ENCODE results near the gene LHFPL6.

Gene LHFPL6

GRCh38 chr13:39503048-39503447 lies 99.9 kb downstream of the LHFPL6 start:
- Mint-ChIP-seq H3K4me1 (no peaks in the 10 kb centered on the region), H3K9me3 (no peaks in the 10 kb centered on the region), H3K27ac (no peak overlapping the region), H3K27me3 (no peaks in the 10 kb centered on the region), H3K36me3 (no peaks in the 10 kb centered on the region), H3K4me3 (no peak overlapping the region)
- ATAC-seq (replicated peaks) (no peak), DNase-seq (no peak)

DNA sequence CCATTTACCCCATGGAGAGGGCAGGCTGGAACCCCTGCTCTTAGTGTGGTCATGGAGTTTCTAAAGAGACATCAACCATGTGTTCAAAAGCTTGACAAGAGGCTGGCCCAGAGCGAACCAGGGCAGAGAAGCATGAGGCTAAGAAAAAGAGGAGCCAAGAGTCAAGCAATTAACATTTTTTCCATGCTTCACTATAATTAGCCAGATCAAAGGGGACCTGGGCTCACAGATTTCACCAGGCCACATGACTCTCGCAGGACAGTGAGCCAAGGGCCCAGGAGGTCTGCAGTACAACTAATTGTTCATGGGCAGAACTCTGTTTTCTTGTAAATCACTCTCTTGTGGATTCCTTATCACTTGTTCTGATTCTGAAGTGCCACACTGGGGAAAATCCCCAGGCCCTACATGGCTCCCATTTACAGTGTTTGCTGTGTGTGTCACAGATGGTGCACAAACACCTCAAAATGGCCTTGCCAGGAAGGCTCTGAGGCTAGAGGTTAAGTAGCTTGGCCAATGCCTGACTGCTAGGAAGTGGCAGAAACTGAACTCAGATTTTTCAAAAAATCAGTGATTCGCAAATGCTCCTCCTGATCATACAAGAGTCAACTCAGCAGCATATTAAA lies 101.2 kb downstream of the LHFPL6 start:
- Mint-ChIP-seq H3K9me3 (no peaks in the 10 kb centered on the region), H3K27ac (no peak overlapping the region), H3K27me3 (no peaks in the 10 kb centered on the region), H3K36me3 (no peaks in the 10 kb centered on the region), H3K4me1 (no peaks in the 10 kb centered on the region), H3K4me3 (no peak overlapping the region)
- DNase-seq (no peak), ATAC-seq (replicated peaks) (no peak)

GRCh38 chr13:39499604-39500003 lies 103.4 kb downstream of the LHFPL6 start:
- H3K27me3 Mint-ChIP-seq, result no peaks in the 10 kb centered on the region
- H3K4me1 Mint-ChIP-seq, result no peaks in the 10 kb centered on the region
- no peak overlapping the region for H3K4me3 Mint-ChIP-seq
- no peak overlapping the region for H3K27ac Mint-ChIP-seq
- no peak for ATAC-seq (replicated peaks)
- H3K36me3 Mint-ChIP-seq, result no peaks in the 10 kb centered on the region
- DNase-seq, result no peak
- H3K9me3 Mint-ChIP-seq, result no peaks in the 10 kb centered on the region

GRCh38 chr13:39498471-39499114 lies 104.4 kb downstream of the LHFPL6 start:
- Mint-ChIP-seq H3K4me1 (no peaks in the 10 kb centered on the region), H3K9me3 (no peaks in the 10 kb centered on the region), H3K36me3 (no peaks in the 10 kb centered on the region), H3K4me3 (no peak overlapping the region), H3K27me3 (no peaks in the 10 kb centered on the region), H3K27ac (no peak overlapping the region)
- DNase-seq, result no peak
- no peak for ATAC-seq (replicated peaks)

DNA sequence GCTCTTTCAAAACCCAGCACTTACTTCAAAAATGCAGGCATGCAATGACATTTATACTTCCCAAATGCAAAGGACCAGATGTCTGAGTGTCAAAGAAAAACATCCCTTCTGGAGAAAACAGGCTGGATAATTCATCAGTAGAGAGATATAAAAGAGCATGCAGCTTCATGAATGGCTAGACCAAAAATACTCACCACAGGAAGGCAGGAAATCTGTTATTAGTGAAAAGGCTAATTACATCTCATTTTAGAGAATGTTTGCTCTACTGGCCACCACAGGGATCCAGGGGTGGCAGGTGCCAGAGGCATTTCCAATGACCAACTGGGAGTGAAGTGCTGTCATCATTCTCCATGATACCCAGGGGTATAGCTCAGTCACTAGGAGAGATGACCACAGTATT lies 106.5 kb downstream of the LHFPL6 start:
- no peak for DNase-seq
- no peak for ATAC-seq (replicated peaks)
- no peaks in the 10 kb centered on the region for H3K36me3 Mint-ChIP-seq
- H3K4me1 Mint-ChIP-seq, result no peaks in the 10 kb centered on the region
- no peak overlapping the region for H3K4me3 Mint-ChIP-seq
- no peaks in the 10 kb centered on the region for H3K27me3 Mint-ChIP-seq
- H3K9me3 Mint-ChIP-seq, result no peaks in the 10 kb centered on the region
- no peak overlapping the region for H3K27ac Mint-ChIP-seq

- H3K36me3 Mint-ChIP-seq, result no peaks in the 10 kb centered on the region
- H3K4me3 Mint-ChIP-seq, result no peak overlapping the region
- H3K4me1 Mint-ChIP-seq, result no peaks in the 10 kb centered on the region
- H3K27ac Mint-ChIP-seq, result no peak overlapping the region
- H3K27me3 Mint-ChIP-seq, result no peaks in the 10 kb centered on the region
- DNase-seq (no peak), ATAC-seq (replicated peaks) (no peak)
- H3K9me3 Mint-ChIP-seq, result no peaks in the 10 kb centered on the region
Measured at GRCh38 chr13:39494633-39495032, 108.4 kb downstream of the LHFPL6 start.

- H3K4me1 Mint-ChIP-seq, result no peaks in the 10 kb centered on the region
- H3K36me3 Mint-ChIP-seq, result no peaks in the 10 kb centered on the region
- no peaks in the 10 kb centered on the region for H3K9me3 Mint-ChIP-seq
- ATAC-seq (replicated peaks), result no peak
- no peak overlapping the region for H3K4me3 Mint-ChIP-seq
- no peak for DNase-seq
- H3K27ac Mint-ChIP-seq, result no peak overlapping the region
- H3K27me3 Mint-ChIP-seq, result no peaks in the 10 kb centered on the region
Measured at GRCh38 chr13:39494006-39494405, 109.0 kb downstream of the LHFPL6 start.

DNA sequence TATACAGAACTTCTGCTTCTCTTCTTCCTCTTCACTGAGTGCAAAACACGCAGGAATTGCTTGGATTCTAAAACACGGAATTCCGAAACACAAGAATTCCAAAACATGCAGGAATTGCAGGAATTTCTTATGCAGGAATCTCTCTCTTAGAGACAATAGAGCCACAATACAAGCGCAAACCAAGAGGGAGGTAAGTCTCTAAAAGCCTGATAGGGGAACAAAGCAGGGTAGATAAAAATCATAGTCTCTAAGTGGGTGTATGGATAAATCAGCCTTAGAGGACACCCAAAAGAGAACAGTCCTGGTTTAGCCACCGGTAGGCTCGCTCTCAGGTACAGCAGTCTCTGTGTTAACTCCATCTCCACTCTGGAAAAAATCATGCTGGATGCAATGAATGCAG lies 112.9 kb downstream of the LHFPL6 start:
- no peaks in the 10 kb centered on the region for H3K9me3 Mint-ChIP-seq
- DNase-seq, result no peak
- no peak for ATAC-seq (replicated peaks)
- H3K36me3 Mint-ChIP-seq, result no peaks in the 10 kb centered on the region
- no peaks in the 10 kb centered on the region for H3K27me3 Mint-ChIP-seq
- no peak overlapping the region for H3K27ac Mint-ChIP-seq
- H3K4me3 Mint-ChIP-seq, result no peak overlapping the region
- no peaks in the 10 kb centered on the region for H3K4me1 Mint-ChIP-seq

- no peaks in the 10 kb centered on the region for H3K4me1 Mint-ChIP-seq
Measured at GRCh38 chr13:39486758-39487157, 116.2 kb downstream of the LHFPL6 start.

DNA sequence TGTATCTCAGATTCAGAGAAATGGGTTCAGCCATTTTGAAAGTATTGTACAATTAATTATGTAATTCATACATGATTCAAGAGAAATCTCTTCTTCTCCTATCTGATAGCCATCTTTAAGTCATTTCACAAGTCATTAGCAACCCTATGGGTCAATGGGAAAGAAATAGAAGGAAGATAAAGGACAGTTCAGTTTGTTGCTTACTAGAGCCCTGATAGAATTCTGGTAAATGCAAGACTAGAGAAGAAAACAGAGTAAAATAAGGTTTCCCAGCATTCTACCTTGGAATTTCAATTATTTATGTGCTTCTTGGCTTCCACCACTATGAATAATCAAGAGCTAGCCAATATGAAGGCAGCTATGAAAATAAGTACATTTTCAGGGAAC lies 117.7 kb downstream of the LHFPL6 start:
- Mint-ChIP-seq H3K4me3 (no peak overlapping the region), H3K4me1 (no peaks in the 10 kb centered on the region), H3K27ac (no peak overlapping the region), H3K27me3 (no peaks in the 10 kb centered on the region), H3K9me3 (no peaks in the 10 kb centered on the region), H3K36me3 (no peaks in the 10 kb centered on the region)
- DNase-seq, result no peak
- ATAC-seq (replicated peaks), result no peak

More at GRCh38 chr13:39486758-39487157, 116.2 kb downstream of the LHFPL6 start:
- H3K27ac Mint-ChIP-seq, result no peak overlapping the region
- ATAC-seq (replicated peaks), result no peak
- no peaks in the 10 kb centered on the region for H3K36me3 Mint-ChIP-seq
- DNase-seq, result no peak
- no peak overlapping the region for H3K4me3 Mint-ChIP-seq
- no peaks in the 10 kb centered on the region for H3K27me3 Mint-ChIP-seq
- H3K9me3 Mint-ChIP-seq, result no peaks in the 10 kb centered on the region

DNA sequence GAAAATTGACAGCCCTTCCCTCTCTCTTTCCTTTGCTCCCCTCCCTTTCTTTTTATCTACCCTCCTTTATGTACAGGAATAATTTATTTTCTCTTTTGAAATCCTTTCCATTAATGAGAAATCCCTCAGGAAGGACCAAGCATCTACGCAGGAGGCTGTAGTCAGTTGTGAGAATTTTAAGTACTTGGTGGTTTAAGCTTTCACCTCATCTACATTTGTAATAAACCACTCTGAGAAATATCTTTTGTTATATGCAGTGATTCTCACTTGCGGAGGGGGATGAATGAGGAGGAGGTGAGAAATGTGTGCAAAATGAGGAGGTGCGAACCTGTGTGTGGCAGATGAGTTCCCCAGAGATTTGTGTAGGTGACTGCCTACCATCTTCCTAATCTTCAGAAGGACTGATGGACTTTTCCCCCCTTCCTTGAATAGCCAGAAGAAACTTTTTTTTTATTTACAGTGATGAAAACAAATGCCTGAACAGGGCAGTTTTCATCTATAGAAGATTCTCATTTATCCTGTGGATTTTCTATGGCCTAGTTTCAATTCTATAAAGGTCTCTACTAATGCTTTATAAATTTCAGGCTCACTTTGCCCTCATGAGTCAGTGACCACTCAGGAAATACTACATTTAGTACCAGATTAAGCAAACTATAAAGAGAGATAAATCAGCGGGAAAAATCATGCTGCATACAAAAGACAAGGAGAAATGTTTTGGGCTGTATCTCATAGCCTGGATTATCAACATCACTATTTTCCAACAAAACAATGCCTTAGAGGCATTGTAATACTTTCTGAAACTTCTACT lies 118.3 kb downstream of the LHFPL6 start:
- Mint-ChIP-seq H3K4me3 (no peak overlapping the region), H3K27ac (no peak overlapping the region), H3K36me3 (no peaks in the 10 kb centered on the region), H3K27me3 (no peaks in the 10 kb centered on the region), H3K4me1 (no peaks in the 10 kb centered on the region), H3K9me3 (no peaks in the 10 kb centered on the region)
- DNase-seq (no peak), ATAC-seq (replicated peaks) (no peak)

GRCh38 chr13:39483326-39483725 lies 119.7 kb downstream of the LHFPL6 start:
- ATAC-seq (replicated peaks) (no peak), DNase-seq (no peak)
- no peaks in the 10 kb centered on the region for H3K27me3 Mint-ChIP-seq
- no peak overlapping the region for H3K4me3 Mint-ChIP-seq
- no peaks in the 10 kb centered on the region for H3K9me3 Mint-ChIP-seq
- H3K36me3 Mint-ChIP-seq, result no peaks in the 10 kb centered on the region
- H3K27ac Mint-ChIP-seq, result no peak overlapping the region
- H3K4me1 Mint-ChIP-seq, result no peaks in the 10 kb centered on the region

- Mint-ChIP-seq H3K27ac (no peak overlapping the region), H3K36me3 (no peaks in the 10 kb centered on the region), H3K4me1 (no peaks in the 10 kb centered on the region), H3K9me3 (no peaks in the 10 kb centered on the region), H3K27me3 (no peaks in the 10 kb centered on the region), H3K4me3 (no peak overlapping the region)
- DNase-seq (no peak), ATAC-seq (replicated peaks) (no peak)
Measured at GRCh38 chr13:39481491-39481890, 121.5 kb downstream of the LHFPL6 start.

DNA sequence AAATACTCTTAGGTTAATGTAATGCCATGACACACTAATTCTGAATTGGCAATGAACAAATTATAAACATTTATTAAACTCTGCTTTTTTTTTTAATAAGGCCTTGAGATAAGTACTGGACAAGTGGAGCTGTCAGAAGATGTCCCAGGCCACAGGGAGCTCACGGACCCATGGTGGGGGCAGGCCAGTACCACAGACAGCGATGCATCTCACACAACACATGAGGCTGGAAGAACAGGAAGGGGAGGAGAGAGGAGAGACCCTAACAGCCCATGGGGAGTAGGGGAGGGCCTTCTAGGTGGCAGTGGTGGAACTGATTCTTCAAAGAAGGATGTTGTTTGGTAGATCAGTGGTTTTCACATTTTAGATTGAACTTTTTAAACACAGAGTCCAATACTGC lies 128.4 kb downstream of the LHFPL6 start:
- DNase-seq, result no peak
- peaks cover 0 to 1% of the 10 kb centered on the region in 2 donors for H3K9me3 Mint-ChIP-seq
- H3K27ac Mint-ChIP-seq, result no peak overlapping the region
- no peak overlapping the region for H3K4me3 Mint-ChIP-seq
- ATAC-seq (replicated peaks), result no peak
- H3K36me3 Mint-ChIP-seq, result no peaks in the 10 kb centered on the region
- H3K27me3 Mint-ChIP-seq, result peaks cover 0 to 1% of the 10 kb centered on the region in 2 donors
- no peaks in the 10 kb centered on the region for H3K4me1 Mint-ChIP-seq

DNA sequence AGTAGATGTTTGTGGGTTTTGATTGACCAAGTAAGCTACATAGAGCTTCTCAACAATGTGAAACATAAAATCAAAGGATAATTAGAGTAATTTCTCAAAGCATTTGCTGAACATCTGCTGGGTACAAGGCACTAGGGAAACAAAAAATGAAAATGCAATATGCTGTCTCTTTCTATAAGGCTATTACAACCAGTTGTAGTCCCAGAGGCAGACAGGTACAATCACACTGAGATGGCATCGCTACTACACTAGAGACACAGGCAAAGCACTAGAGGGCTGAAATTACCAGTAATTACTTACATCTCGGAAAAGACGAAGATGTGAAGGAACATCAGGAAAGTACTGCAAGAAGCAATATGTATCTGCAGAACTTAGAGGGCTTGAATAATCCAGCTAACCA lies 133.3 kb downstream of the LHFPL6 start:
- DNase-seq (no peak), ATAC-seq (replicated peaks) (no peak)
- Mint-ChIP-seq H3K27ac (no peak overlapping the region), H3K9me3 (peaks cover 0 to 1% of the 10 kb centered on the region in 2 donors), H3K4me1 (no peaks in the 10 kb centered on the region), H3K36me3 (no peaks in the 10 kb centered on the region), H3K4me3 (no peak overlapping the region), H3K27me3 (peaks cover 0 to 6% of the 10 kb centered on the region in 2 donors)

All from stimulated activated naive B cell treated with anti-CD40 and anti-IgM and Interleukin-4, amounts not matched to agents 10 μg/mL and 1 μg/mL and 100 μg/mL, for 72 hours (primary cell).